ENCODE data around the gene RDH5.

Gene RDH5, protein sequence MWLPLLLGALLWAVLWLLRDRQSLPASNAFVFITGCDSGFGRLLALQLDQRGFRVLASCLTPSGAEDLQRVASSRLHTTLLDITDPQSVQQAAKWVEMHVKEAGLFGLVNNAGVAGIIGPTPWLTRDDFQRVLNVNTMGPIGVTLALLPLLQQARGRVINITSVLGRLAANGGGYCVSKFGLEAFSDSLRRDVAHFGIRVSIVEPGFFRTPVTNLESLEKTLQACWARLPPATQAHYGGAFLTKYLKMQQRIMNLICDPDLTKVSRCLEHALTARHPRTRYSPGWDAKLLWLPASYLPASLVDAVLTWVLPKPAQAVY

DNA sequence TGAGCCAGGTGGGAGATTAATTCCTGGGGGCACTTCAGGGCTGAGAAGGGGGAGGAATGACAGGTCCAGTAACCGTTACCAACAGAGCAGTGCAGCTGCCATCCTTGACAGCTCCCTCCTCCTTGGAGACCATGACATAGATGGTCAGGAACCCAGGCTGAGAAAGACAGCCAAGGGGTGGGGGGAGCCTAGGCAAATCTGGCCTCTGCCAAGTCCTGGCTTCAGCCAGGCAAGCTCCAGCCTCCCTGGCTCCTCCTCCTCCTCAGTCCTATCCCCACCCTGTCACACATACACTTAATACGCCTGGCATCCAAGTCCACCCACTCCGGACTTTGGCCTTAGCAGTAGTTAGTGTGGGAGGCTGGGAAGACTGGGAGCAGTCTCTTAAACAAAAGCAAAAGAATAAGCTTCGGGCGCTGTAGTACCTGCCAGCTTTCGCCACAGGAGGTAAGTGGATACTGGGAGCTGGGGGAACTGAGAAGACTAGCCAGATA is at the start of gene RDH5:
RDH5 (plus strand) TSS at position 323 of the 494 bp plus-strand sequence. CDS start 792 bp downstream, outside the sequence.
- H3K27me3 Mint-ChIP-seq: no peaks in the 10 kb centered on the region
- H3K9me3 Mint-ChIP-seq: no peaks in the 10 kb centered on the region
- H3K27ac Mint-ChIP-seq: peak within 1 kb of the TSS; percentile 60
- DNase-seq: no peak
- peaks cover 67% of the 10 kb centered on the region for H3K36me3 Mint-ChIP-seq (ENCODE audit: low read depth)
- peaks cover 46% of the 10 kb centered on the region for H3K4me1 Mint-ChIP-seq (ENCODE audit: low read depth)
- H3K4me3 Mint-ChIP-seq: no peak within 1 kb of the TSS

DNA sequence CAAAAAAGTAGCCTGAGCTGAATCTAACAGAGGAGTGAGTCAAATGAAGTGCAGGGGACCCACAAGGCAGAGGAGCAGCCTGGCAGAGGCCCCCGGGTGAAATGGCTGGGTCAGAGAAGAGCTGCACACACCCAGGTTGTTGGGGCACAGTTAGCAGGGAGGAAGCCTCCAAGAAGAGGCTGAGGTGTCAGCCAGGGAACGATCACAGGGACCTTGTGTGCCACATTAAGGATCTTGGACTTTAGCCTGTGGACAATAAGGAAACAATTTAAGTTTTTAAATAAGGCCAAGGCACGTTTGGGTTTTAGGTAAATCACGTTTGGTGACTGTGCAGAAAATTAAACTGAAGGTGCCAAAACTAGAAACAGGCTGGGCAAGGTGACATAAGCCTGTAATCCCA is 48.4 kb upstream of the RDH5 start:
- H3K27me3 Mint-ChIP-seq: peaks cover 3% of the 10 kb centered on the region
- H3K27ac Mint-ChIP-seq: no peak overlapping the region
- no peaks in the 10 kb centered on the region for H3K9me3 Mint-ChIP-seq
- H3K36me3 Mint-ChIP-seq (ENCODE audit: low read depth): no peaks in the 10 kb centered on the region
- DNase-seq: no peak
- no peak overlapping the region for H3K4me3 Mint-ChIP-seq
- no peaks in the 10 kb centered on the region for H3K4me1 Mint-ChIP-seq (ENCODE audit: low read depth)

DNA sequence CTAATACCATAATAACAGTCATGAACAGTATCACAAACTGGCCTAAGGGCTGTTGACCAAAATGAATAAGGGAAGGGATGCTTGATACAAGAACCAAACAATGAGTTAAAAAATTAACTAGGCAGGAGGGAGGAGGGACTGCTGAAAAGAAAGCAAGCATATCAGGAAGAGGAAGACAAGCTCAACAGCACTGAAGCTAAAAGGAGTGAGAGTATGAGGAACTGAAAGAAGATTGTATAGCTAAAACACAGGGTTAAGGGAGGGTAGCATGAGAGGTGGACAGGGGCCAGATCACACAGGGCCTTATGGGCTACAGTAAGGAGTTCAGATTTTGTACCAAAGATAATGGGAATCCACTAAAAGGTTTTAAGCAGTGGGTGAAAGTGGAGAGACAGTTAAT is 46.6 kb upstream of the RDH5 start:
- Mint-ChIP-seq H3K9me3 (no peaks in the 10 kb centered on the region), H3K36me3 (ENCODE audit: low read depth) (no peaks in the 10 kb centered on the region), H3K4me3 (no peak overlapping the region), H3K27me3 (peaks cover under 1% of the 10 kb centered on the region), H3K27ac (no peak overlapping the region), H3K4me1 (ENCODE audit: low read depth) (no peaks in the 10 kb centered on the region)
- no peak for DNase-seq

DNA sequence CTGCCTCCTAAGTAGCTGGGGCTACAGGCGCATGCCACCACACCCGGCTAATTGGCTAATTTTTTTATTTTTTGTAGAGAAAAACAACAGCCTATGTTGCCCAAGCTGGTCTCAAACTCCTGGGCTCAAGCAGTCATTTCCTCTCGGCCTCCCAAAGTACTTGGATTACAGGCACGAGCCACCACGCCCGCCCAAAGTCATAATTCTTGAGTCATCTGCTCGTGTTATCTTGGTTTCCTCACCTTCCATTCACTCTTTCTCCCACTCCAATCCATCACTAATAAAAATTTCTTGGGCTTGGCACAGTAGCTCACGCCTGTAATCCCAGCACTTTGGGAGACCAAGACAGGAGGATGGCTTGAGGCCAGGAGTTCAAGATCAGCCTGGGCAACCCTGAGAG is 44.5 kb upstream of the RDH5 start:
- DNase-seq: no peak
- Mint-ChIP-seq H3K36me3 (ENCODE audit: low read depth) (no peaks in the 10 kb centered on the region), H3K27ac (no peak overlapping the region), H3K4me3 (no peak overlapping the region), H3K9me3 (no peaks in the 10 kb centered on the region), H3K27me3 (peaks cover 14% of the 10 kb centered on the region), H3K4me1 (ENCODE audit: low read depth) (no peaks in the 10 kb centered on the region)

DNA sequence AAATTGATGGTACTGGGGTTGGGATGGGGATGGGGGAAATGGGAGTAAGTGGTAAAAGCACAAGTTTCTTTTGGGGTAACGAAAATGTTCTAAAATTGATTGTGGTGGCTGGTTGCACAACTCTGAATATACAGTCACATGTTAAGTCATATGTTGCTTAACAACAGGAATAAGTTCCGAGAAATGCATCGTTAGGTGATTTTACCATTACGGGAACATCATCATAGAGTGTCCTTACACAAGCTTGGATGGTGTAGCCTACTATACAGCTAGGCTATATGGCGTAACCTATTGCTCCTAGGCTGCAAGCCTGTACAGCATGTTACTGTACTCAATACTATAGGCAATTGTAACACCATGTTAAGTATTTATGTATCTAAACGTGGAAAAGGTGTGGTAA is 43.5 kb upstream of the RDH5 start:
- DNase-seq: no peak
- H3K27ac Mint-ChIP-seq: no peak overlapping the region
- peaks cover 25% of the 10 kb centered on the region for H3K27me3 Mint-ChIP-seq
- no peak overlapping the region for H3K4me3 Mint-ChIP-seq
- H3K4me1 Mint-ChIP-seq (ENCODE audit: low read depth): peaks cover 10% of the 10 kb centered on the region
- H3K36me3 Mint-ChIP-seq (ENCODE audit: low read depth): no peaks in the 10 kb centered on the region
- no peaks in the 10 kb centered on the region for H3K9me3 Mint-ChIP-seq

DNA sequence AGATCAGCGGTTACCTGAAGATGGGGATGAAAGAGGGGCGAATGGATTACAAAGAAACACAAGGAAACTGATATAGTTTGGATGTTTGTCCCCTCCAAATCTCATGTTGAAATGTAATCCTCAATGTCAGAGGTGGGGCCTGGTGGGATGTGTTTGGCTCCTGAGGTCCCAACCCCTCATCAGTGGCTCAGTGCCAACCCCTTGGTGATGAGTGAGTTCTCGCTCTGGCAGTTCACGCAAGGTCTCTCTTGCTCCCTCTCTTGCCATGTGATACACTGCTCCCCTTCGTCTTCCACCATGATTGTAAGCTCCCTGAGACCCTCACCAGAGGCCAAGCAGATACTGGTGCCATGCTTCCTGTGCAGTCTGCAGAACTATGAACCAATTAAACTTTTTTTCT is 40.5 kb upstream of the RDH5 start:
- H3K27ac Mint-ChIP-seq: no peak overlapping the region
- no peak overlapping the region for H3K4me3 Mint-ChIP-seq
- H3K27me3 Mint-ChIP-seq: peaks cover 38% of the 10 kb centered on the region
- no peaks in the 10 kb centered on the region for H3K36me3 Mint-ChIP-seq (ENCODE audit: low read depth)
- H3K4me1 Mint-ChIP-seq (ENCODE audit: low read depth): peaks cover 11% of the 10 kb centered on the region
- DNase-seq: no peak
- no peaks in the 10 kb centered on the region for H3K9me3 Mint-ChIP-seq

DNA sequence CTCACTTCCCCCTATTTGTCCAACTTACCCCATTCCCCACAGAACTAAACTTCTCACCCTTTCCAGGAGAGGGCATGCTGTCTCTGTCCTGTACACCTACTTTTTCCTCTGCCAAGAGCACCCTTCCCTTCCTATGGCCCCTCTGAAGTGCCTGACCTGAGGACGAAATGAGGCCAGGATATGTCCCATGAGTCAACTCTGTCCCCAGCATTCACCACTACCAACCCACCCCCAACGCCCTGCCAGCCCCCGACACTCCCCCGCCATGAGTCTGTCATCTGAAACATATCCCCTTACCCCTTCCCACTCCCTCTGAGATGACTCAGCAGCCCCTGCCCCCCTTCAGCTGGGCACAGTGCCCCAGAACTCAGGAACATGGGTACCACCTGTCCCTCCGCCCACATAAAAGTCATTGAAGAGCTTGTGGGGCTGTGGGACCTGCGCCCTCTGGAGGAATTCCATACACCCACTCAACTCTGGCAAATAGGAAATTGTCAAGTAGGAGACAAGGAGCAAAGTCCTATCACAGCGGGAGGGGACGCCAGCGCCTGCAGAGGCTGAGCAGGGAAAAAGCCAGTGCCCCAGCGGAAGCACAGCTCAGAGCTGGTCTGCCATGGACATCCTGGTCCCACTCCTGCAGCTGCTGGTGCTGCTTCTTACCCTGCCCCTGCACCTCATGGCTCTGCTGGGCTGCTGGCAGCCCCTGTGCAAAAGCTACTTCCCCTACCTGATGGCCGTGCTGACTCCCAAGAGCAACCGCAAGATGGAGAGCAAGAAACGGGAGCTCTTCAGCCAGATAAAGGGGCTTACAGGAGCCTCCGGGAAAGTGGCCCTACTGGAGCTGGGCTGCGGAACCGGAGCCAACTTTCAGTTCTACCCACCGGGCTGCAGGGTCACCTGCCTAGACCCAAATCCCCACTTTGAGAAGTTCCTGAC is 38.8 kb upstream of the RDH5 start:
- Mint-ChIP-seq H3K4me1 (ENCODE audit: low read depth) (peaks cover 11% of the 10 kb centered on the region), H3K27ac (no peak overlapping the region), H3K4me3 (no peak overlapping the region), H3K36me3 (ENCODE audit: low read depth) (no peaks in the 10 kb centered on the region), H3K9me3 (no peaks in the 10 kb centered on the region), H3K27me3 (peaks cover 38% of the 10 kb centered on the region)
- DNase-seq: no peak

DNA sequence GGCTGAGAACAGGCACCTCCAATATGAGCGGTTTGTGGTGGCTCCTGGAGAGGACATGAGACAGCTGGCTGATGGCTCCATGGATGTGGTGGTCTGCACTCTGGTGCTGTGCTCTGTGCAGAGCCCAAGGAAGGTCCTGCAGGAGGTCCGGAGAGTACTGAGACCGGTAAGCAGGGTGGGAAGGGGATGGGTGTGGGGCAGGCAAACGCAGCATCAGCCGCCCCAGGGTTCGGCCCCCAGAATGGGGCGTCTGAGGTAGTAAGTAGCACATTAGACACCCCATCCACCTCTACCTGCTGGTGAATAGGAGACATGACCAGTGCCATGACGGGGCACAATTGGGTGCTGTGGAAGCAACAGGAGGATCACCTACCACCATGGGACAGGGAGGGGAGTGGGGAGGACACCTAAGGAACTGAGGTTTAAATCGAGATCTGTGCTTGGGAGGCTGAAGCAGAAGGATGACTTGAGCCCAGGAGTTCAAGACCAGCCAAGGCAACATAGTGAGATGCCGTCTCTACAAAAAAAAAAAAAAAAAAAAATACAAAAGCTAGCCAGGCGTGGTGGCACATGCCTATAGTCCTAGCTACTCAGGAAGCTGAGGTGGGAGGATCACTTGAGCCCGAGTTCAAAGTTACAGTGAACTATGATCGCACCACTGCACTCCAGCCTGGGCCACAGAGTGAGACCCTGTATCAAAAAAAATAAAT is 38.0 kb upstream of the RDH5 start:
- Mint-ChIP-seq H3K36me3 (ENCODE audit: low read depth) (no peaks in the 10 kb centered on the region), H3K27me3 (peaks cover 38% of the 10 kb centered on the region), H3K4me1 (ENCODE audit: low read depth) (peaks cover 15% of the 10 kb centered on the region), H3K9me3 (no peaks in the 10 kb centered on the region), H3K27ac (no peak overlapping the region), H3K4me3 (no peak overlapping the region)
- no peak for DNase-seq

DNA sequence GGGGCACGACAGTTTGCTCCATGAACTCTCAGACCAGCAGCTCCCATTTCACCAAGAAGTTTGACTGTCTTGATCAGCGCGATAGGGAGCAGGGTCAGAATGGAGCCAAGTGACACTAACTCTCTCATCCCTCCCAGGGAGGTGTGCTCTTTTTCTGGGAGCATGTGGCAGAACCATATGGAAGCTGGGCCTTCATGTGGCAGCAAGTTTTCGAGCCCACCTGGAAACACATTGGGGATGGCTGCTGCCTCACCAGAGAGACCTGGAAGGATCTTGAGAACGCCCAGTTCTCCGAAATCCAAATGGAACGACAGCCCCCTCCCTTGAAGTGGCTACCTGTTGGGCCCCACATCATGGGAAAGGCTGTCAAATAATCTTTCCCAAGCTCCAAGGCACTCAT is 36.5 kb upstream of the RDH5 start:
- no peak overlapping the region for H3K27ac Mint-ChIP-seq
- no peaks in the 10 kb centered on the region for H3K9me3 Mint-ChIP-seq
- DNase-seq: no peak
- peaks cover 37% of the 10 kb centered on the region for H3K27me3 Mint-ChIP-seq
- H3K4me1 Mint-ChIP-seq (ENCODE audit: low read depth): peaks cover 20% of the 10 kb centered on the region
- no peak overlapping the region for H3K4me3 Mint-ChIP-seq
- H3K36me3 Mint-ChIP-seq (ENCODE audit: low read depth): no peaks in the 10 kb centered on the region

DNA sequence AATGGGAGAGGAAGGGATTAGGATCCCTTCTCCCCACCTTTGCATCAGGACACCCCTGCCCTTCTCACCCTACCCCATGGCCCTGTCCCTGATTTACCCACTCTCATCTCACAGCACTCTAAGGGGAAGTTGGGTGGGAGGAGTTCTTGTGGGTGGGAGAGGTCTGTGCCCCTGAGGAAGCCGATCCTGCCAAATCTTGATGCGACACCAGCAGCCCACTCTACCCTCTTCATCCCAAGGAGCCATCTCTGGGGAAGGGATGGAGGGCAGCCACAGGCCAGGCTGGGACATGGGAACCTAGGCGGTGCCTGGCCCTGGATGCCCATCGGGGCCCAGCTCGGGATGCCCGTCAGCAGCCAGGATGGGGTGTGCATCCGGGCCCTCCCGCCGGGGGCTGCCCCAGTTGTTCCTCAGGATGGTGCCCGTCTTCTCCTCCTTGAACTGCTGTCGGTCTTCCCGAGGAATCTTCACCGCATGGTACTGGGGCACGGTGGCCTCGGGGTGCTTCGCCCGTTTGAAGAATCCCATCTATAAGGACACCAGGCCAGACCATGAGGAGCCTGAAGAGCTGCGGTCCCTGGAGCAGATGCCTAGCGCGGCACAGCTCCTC is 35.3 kb upstream of the RDH5 start:
- H3K27me3 Mint-ChIP-seq: peaks cover 26% of the 10 kb centered on the region
- DNase-seq: no peak
- H3K27ac Mint-ChIP-seq: no peak overlapping the region
- H3K4me3 Mint-ChIP-seq: no peak overlapping the region
- H3K36me3 Mint-ChIP-seq (ENCODE audit: low read depth): no peaks in the 10 kb centered on the region
- H3K9me3 Mint-ChIP-seq: no peaks in the 10 kb centered on the region
- H3K4me1 Mint-ChIP-seq (ENCODE audit: low read depth): peaks cover 20% of the 10 kb centered on the region

DNA sequence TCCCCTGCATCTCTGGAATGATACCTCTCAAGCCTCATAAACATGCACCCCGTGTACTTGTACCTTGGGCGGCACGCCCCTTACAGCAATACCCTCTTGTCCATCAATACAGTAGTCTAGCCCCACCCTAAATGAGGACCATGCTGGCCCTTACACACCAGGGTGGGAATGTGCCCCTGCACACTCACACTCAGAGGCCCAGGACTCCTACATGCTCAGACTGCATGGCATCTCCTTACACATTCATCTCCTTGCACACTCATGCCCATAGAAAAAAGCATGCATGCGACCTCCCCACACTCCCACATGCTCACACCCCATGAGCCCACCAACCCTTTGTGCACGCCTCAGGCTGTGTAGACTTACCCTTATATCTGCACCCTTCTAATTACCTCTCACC is 34.5 kb upstream of the RDH5 start:
- DNase-seq: no peak
- Mint-ChIP-seq H3K27ac (no peak overlapping the region), H3K27me3 (peaks cover 23% of the 10 kb centered on the region), H3K36me3 (ENCODE audit: low read depth) (no peaks in the 10 kb centered on the region), H3K4me3 (no peak overlapping the region), H3K9me3 (no peaks in the 10 kb centered on the region), H3K4me1 (ENCODE audit: low read depth) (peaks cover 20% of the 10 kb centered on the region)

DNA sequence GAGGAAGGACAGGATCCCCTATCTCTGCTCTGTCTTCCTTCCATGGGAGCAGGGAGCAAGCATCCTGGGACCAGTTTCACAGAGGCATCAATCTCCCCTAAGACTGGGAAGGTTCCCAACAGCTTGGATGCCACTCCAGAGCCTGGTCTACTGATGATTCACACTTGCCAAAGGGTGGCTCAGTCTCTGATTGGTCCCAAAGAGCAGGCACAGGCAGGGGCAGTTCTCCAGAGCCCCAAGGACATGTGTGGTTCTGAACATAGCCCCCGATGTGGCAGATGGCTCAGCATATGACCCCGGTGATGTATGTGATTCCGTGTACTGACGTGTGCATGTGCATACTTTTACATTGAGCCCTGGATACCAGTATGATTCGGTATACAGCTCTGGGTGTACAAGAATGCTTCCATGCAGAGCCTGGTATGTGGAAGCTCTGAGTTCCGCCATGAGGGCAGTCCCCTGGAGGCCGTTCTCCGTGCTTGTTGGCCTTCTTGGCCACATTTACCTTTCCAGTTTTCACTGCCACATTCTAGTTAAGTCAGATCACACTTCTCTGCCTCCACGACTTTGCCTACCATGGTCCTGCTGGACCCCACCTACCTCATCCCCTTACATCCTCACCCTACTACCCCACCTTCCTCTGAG is 33.7 kb upstream of the RDH5 start:
- Mint-ChIP-seq H3K9me3 (no peaks in the 10 kb centered on the region), H3K27ac (no peak overlapping the region), H3K4me3 (no peak overlapping the region), H3K36me3 (ENCODE audit: low read depth) (no peaks in the 10 kb centered on the region), H3K4me1 (ENCODE audit: low read depth) (peaks cover 13% of the 10 kb centered on the region), H3K27me3 (peaks cover 15% of the 10 kb centered on the region)
- no peak for DNase-seq

DNA sequence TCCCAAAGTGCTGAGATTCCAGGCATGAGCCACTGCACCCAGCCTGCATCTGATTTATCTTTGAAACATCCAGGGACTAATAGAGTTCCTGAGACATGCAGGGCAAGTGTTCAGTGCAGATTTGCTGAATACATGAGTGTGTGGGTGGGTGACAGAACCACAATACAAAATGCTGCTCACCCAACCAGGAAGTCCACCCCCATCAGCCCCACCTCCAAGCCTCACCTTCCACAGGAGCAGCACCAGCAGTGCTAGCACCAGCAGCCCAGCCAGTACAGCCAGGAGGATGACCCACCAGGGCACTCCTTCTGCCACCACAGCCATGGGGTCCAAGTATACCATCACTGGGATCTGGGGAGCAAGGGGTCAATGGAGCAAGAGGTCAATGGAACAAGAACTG is 32.4 kb upstream of the RDH5 start:
- Mint-ChIP-seq H3K4me3 (no peak overlapping the region), H3K27ac (no peak overlapping the region), H3K9me3 (no peaks in the 10 kb centered on the region), H3K4me1 (ENCODE audit: low read depth) (peaks cover 10% of the 10 kb centered on the region), H3K27me3 (peaks cover 8% of the 10 kb centered on the region), H3K36me3 (ENCODE audit: low read depth) (no peaks in the 10 kb centered on the region)
- DNase-seq: peak; percentile 42
